H9 (cell line): Measurements from ENCODE around the gene SNX5. TPM values are rescaled to one million over a fixed set of nuclear protein-coding genes. Genes with fewer than 3 reads are reported as not detected.

Experiments used
- DNase-seq: peaks from one replicate; pipeline ENCODE4 v3.0.0-alpha.2; 2017
- H2AFZ ChIP-seq: one replicate; pipeline ENCODE4 v1.6.1; 2013; ENCODE audit warnings: mild to moderate bottlenecking, low read length, control low read depth, moderate library complexity
- H2AK5ac ChIP-seq: 2 replicates; pipeline ENCODE4 v1.6.1; 2013; ENCODE audit warnings: low read length, control low read depth, mixed read lengths; ENCODE audit not compliant: insufficient read length
- H2BK120ac ChIP-seq: one replicate; pipeline ENCODE4 v1.6.1; 2013; ENCODE audit warnings: low read depth, mild to moderate bottlenecking, low read length, control low read depth, inconsistent platforms; ENCODE audit not compliant: poor library complexity, severe bottlenecking
- H2BK12ac ChIP-seq: 2 replicates; pipeline ENCODE4 v1.6.1; 2013; ENCODE audit warnings: low read length, control low read depth, mixed read lengths, low read depth; ENCODE audit not compliant: insufficient read length
- H2BK15ac ChIP-seq: 2 replicates; pipeline ENCODE4 v1.6.1; 2013; ENCODE audit warnings: low read depth, low read length, control low read depth
- H2BK20ac ChIP-seq: one replicate; pipeline ENCODE4 v1.6.1; 2013; ENCODE audit warnings: low read depth, mild to moderate bottlenecking, low read length, control low read depth, inconsistent platforms; ENCODE audit not compliant: poor library complexity, severe bottlenecking
- H2BK5ac ChIP-seq: 2 replicates; pipeline ENCODE4 v1.6.1; 2013; ENCODE audit warnings: low read length, control low read depth, mixed read lengths; ENCODE audit not compliant: insufficient read length
- H3K14ac ChIP-seq: 2 replicates; pipeline ENCODE4 v1.6.1; 2013; ENCODE audit warnings: low read length, control low read depth; ENCODE audit not compliant: insufficient read depth
- H3K18ac ChIP-seq: 2 replicates; pipeline ENCODE4 v1.6.1; 2013; ENCODE audit warnings: low read depth, mild to moderate bottlenecking, mixed read lengths, low read length, control low read depth; ENCODE audit not compliant: insufficient read length
- H3K23ac ChIP-seq: 2 replicates; pipeline ENCODE4 v1.6.1; 2013; ENCODE audit warnings: low read length, control low read depth, mixed read lengths, low read depth; ENCODE audit not compliant: insufficient read length
- H3K23me2 ChIP-seq: 2 replicates; pipeline ENCODE4 v1.6.1; 2013; ENCODE audit warnings: low read depth, mild to moderate bottlenecking, mixed read lengths, low read length, control low read depth; ENCODE audit not compliant: insufficient read length, poor library complexity, severe bottlenecking
- H3K27ac ChIP-seq: 2 replicates; pipeline ENCODE4 v1.5.1; 2013; ENCODE audit warnings: low read length, control low read depth, mixed read lengths, low read depth; ENCODE audit not compliant: insufficient read length
- H3K27me3 ChIP-seq: 2 replicates; pipeline ENCODE4 v1.6.1; 2013; ENCODE audit warnings: low read length, control low read depth, inconsistent platforms; ENCODE audit not compliant: insufficient read depth
- H3K4ac ChIP-seq: 2 replicates; pipeline ENCODE4 v1.6.1; 2013; ENCODE audit warnings: low read depth, mild to moderate bottlenecking, control low read depth, inconsistent platforms, low read length, moderate library complexity
- H3K4me1 ChIP-seq: 2 replicates; pipeline ENCODE4 v1.6.1; 2013; ENCODE audit warnings: low read length, control low read depth, inconsistent platforms; ENCODE audit not compliant: insufficient read depth
- H3K4me2 ChIP-seq: 2 replicates; pipeline ENCODE4 v1.6.1; 2013; ENCODE audit warnings: low read length, control low read depth, mixed read lengths; ENCODE audit not compliant: insufficient read length, insufficient read depth
- H3K56ac ChIP-seq: 2 replicates; pipeline ENCODE4 v1.6.1; 2013; ENCODE audit warnings: low read depth, mild to moderate bottlenecking, mixed read lengths, low read length, control low read depth; ENCODE audit not compliant: insufficient read length
- H3K79me1 ChIP-seq: 2 replicates; pipeline ENCODE4 v1.6.1; 2013; ENCODE audit warnings: low read depth, mild to moderate bottlenecking, moderate library complexity, low read length, control low read depth, inconsistent platforms; ENCODE audit not compliant: insufficient read depth, poor library complexity, severe bottlenecking
- H3K79me2 ChIP-seq: 2 replicates; pipeline ENCODE4 v1.6.1; 2013; ENCODE audit warnings: low read length, control low read depth, inconsistent platforms; ENCODE audit not compliant: insufficient read depth
- H3K9ac ChIP-seq: 2 replicates; pipeline ENCODE4 v1.6.1; 2013; ENCODE audit warnings: low read length, control low read depth, mixed read lengths; ENCODE audit not compliant: insufficient read length; ENCODE audit errors: extremely low read depth
- H3K9me3 ChIP-seq: one replicate; pipeline ENCODE4 v1.6.1; 2013; ENCODE audit warnings: low read depth, low read length, inconsistent platforms; ENCODE audit not compliant: control insufficient read depth
- H3T11ph ChIP-seq: one replicate; pipeline ENCODE4 v1.6.1; 2013; ENCODE audit warnings: mild to moderate bottlenecking, low read length, control low read depth, inconsistent platforms
- H4K20me1 ChIP-seq: one replicate; pipeline ENCODE4 v1.6.1; 2013; ENCODE audit not compliant: control insufficient read depth, insufficient read length, insufficient read depth
- H4K5ac ChIP-seq: 2 replicates; pipeline ENCODE4 v1.6.1; 2013; ENCODE audit warnings: low read depth, mild to moderate bottlenecking, mixed read lengths, low read length, control low read depth; ENCODE audit not compliant: insufficient read length
- H4K8ac ChIP-seq: replicated peaks from 2 replicates; pipeline ENCODE4 v1.6.1; 2013; ENCODE audit warnings: low read length, control low read depth, mixed read lengths, low read depth; ENCODE audit not compliant: insufficient read length
- H4K91ac ChIP-seq: 2 replicates; pipeline ENCODE4 v1.6.1; 2013; ENCODE audit warnings: low read depth, mild to moderate bottlenecking, moderate library complexity, mixed read lengths, low read length, control low read depth; ENCODE audit not compliant: insufficient read length
- H3K27ac Mint-ChIP-seq, 3 experiments: 2 replicates in 2 of 3; 3 replicates in 1 of 3; pipeline ENCODE4 v1.8.0; 2020 to 2021; ENCODE audit warnings: mixed read lengths in 3 of 3, mild to moderate bottlenecking in 1 of 3, moderate library complexity in 1 of 3
- H3K27me3 Mint-ChIP-seq: 2 replicates; pipeline ENCODE4 v1.8.0; 2021; ENCODE audit warnings: low read depth, mild to moderate bottlenecking, moderate library complexity, mixed read lengths
- H3K36me3 Mint-ChIP-seq, 3 experiments: 2 replicates in 2 of 3; 3 replicates in 1 of 3; pipeline ENCODE4 v1.8.0; 2020 to 2021; ENCODE audit warnings: low read depth in 3 of 3, mixed read lengths in 3 of 3; ENCODE audit not compliant: insufficient read depth in 1 of 3
- H3K4me1 Mint-ChIP-seq, 2 experiments: 2 replicates each; pipeline ENCODE4 v1.8.0; 2020; ENCODE audit warnings: mixed read lengths in 2 of 2
- H3K4me3 Mint-ChIP-seq, 2 experiments: 2 replicates in 1 of 2; 3 replicates in 1 of 2; pipeline ENCODE4 v1.8.0; 2020 to 2021; ENCODE audit warnings: mild to moderate bottlenecking in 2 of 2, mixed read lengths in 2 of 2, moderate library complexity in 1 of 2
- H3K9me3 Mint-ChIP-seq, 2 experiments: 2 replicates in 1 of 2; 3 replicates in 1 of 2; pipeline ENCODE4 v1.8.0; 2020; ENCODE audit warnings: mild to moderate bottlenecking in 2 of 2, mixed read lengths in 2 of 2, moderate library complexity in 1 of 2
- CTCF ChIP-seq: fragments of 200-600 bp; sonication (generic); conservative IDR thresholded peaks from 3 replicates; pipeline ENCODE4 v1.8.0; 2021; ENCODE audit warnings: antibody characterized with exemption, mild to moderate bottlenecking
- WGBS: extraction: QIAGEN DNeasy Blood & Tissue Kit; methylation state at CpG from one replicate; pipeline ENCODE4 v1.1.7; 2013; ENCODE audit warnings: missing lambda C conversion rate, low lambda C conversion rate, mixed read lengths; ENCODE audit not compliant: insufficient read length; ENCODE audit errors: extremely low coverage; 5-methylcytosine and 5-hydroxymethylcytosine counted together
- total RNA-seq: library from RNA; stranded (reverse); gene quantifications from 2 replicates; pipeline ENCODE4 v1.2.1, GENCODE V29; 2021

The SNX5 gene
- total RNA-seq, 1 experiment from 2014 or later: 194 TPM

GRCh38 chr20:17972121-17972520 lies 3.5 kb upstream of the SNX5 start:
- no peak for TF ChIP-seq CTCF
- Histone ChIP-seq H3K23ac (no peak overlapping the region), H3K18ac (no peak overlapping the region), H3K4me2 (peak overlapping the region; percentile 87), H2BK12ac (no peak overlapping the region), H3K27me3 (no peaks in the 10 kb centered on the region), H4K20me1 (no peaks in the 10 kb centered on the region), H3K4ac (no peak overlapping the region), H2AK5ac (no peak overlapping the region), H3K56ac (no peak overlapping the region), H3K14ac (no peak overlapping the region), H3K9ac (peak overlapping the region; percentile 6), H3K27ac (no peak overlapping the region), H2BK15ac (no peak overlapping the region), H3K9me3 (no peaks in the 10 kb centered on the region), H4K8ac (no peak overlapping the region), H4K91ac (no peak overlapping the region), H2BK20ac (no peak overlapping the region), H3K4me1 (peaks cover 4% of the 10 kb centered on the region; the same call in 1 of the 2 replicates), H2AFZ (no peak overlapping the region), H3K79me2 (peaks cover 54% of the 10 kb centered on the region; the same call in 1 of the 2 replicates), H3K79me1 (peaks cover 5% of the 10 kb centered on the region), H3K23me2 (peaks cover 18% of the 10 kb centered on the region), H3T11ph (no peak overlapping the region), H4K5ac (no peak overlapping the region), H2BK120ac (no peak overlapping the region), H2BK5ac (no peak overlapping the region)
- WGBS: no CpG with 5 or more reads among the region's 2 CpGs
- DNase-seq: no peak
- Mint-ChIP-seq H3K27me3 (0 out of 2 replicates have a peak, but pooled peaks cover 1% of the 10 kb centered on the region), H3K9me3 (peaks cover 0 to 5% of the 10 kb centered on the region in 2 experiments; a peak in 1 of 5 replicates), H3K4me1 (peaks cover 37 to 50% of the 10 kb centered on the region in 2 experiments), H3K27ac (peak overlapping the region; percentile 62 to 91 (median 67); a peak in 2 of 7 replicates), H3K4me3 (peak overlapping the region; percentile 84 to 89), H3K36me3 (peaks cover 44 to 61% (median 60%) of the 10 kb centered on the region in 3 experiments)
